Testis (tissue), 2 donors: ENCODE results near the gene FGA.

Experiments used
- CTCF ChIP-seq, 3 experiments: fragments of 450-650 bp in 2 of 3; fragments of 200-600 bp in 1 of 3; sonication (generic) in 1 of 3; IDR thresholded peaks; one replicate each; pipeline ENCODE4 v1.5.1; 2016 to 2019; ENCODE audit warnings: antibody characterized with exemption in 3 of 3, mild to moderate bottlenecking in 2 of 3, moderate library complexity in 1 of 3
- POLR2A ChIP-seq: fragments of 450-650 bp; IDR thresholded peaks from one replicate; pipeline ENCODE4 v1.6.1; 2017; ENCODE audit warnings: antibody characterized with exemption, mild to moderate bottlenecking, moderate library complexity

GRCh38 chr4:154583230-154583629, 7.3 kb downstream of the FGA start:
- no peak for TF ChIP-seq CTCF (IDR thresholded peaks at IDR 0.05)
- TF ChIP-seq POLR2A = no peak
